Spleen (tissue), 7 donors: ENCODE results near the gene SLC25A13.

ENCODE experiments used
- CTCF ChIP-seq, 11 experiments: fragments of 200-600 bp in 7 of 11; fragments of 450-650 bp in 4 of 11; sonication (generic) in 4 of 11; IDR thresholded peaks in 8 of 11; conservative IDR thresholded peaks in 3 of 11; 1 replicate in 7 of 11; 2 replicates in 4 of 11; pipeline versions ENCODE4 v1.4.0 to v1.8.0; 2016 to 2021; ENCODE audit warnings: antibody characterized with exemption in 11 of 11, inconsistent platforms in 4 of 11, mild to moderate bottlenecking in 1 of 11
- POLR2A ChIP-seq, 3 donors: fragments of 450-650 bp; IDR thresholded peaks; one replicate each; pipeline ENCODE4 v1.5.1; 2017; ENCODE audit warnings: antibody characterized with exemption in 3 of 3, mild to moderate bottlenecking in 1 of 3
- POLR2AphosphoS5 ChIP-seq, 3 donors: sonication (generic); formaldehyde crosslinking; IDR thresholded peaks; one replicate each; pipeline ENCODE4 v1.5.1; 2017; ENCODE audit warnings: antibody characterized with exemption in 3 of 3
- donor health status: DM: no; HTN: no; CAD: no; lungs with moderate emphysema.
- donor health status: DM: no; HTN: no; CAD: no.
- donor health status: DM: no; HTN: no; CAD: no.

- TF ChIP-seq CTCF (IDR thresholded peaks at IDR 0.05 in 8 of 11, conservative IDR thresholded peaks at IDR 0.05 in 3 of 11) (no peak), POLR2A (IDR thresholded peaks at IDR 0.05) (no peak), POLR2AphosphoS5 (IDR thresholded peaks at IDR 0.05) (no peak)
Measured at GRCh38 chr7:96203786-96204185, 118.1 kb downstream of the SLC25A13 start.
